SIG-M5 (cell line): ENCODE results near the gene WDR20.
"Not testable (repeated sequence)": the region's sequence is repeated elsewhere in the genome, so short reads cannot be mapped to it uniquely, and the experiment has no call there.

ENCODE experiments used
- DNase-seq: peaks from one replicate; lab custom pipeline; 2025; lab: John Stamatoyannopoulos, UW

Gene WDR20

GRCh38 chr14:102238766-102239165, 99.1 kb downstream of the WDR20 start:
- DNase-seq = no peak

- no peak for DNase-seq
These were observed 99.5 kb downstream of the WDR20 start for GRCh38 chr14:102239231-102239630.

- DNase-seq = not testable (repeated sequence)
These were observed 100.8 kb downstream of the WDR20 start for GRCh38 chr14:102240481-102240880.

- no peak for DNase-seq
These were observed 101.5 kb downstream of the WDR20 start for GRCh38 chr14:102241147-102241546.

- DNase-seq = not testable (repeated sequence)
These were observed 104.1 kb downstream of the WDR20 start for GRCh38 chr14:102243795-102244194.

- no peak for DNase-seq
These were observed 106.4 kb downstream of the WDR20 start for GRCh38 chr14:102246071-102246470.

- DNase-seq = no peak
These were observed 108.4 kb downstream of the WDR20 start for GRCh38 chr14:102248121-102248520.

GRCh38 chr14:102249041-102249440, 109.3 kb downstream of the WDR20 start:
- no peak for DNase-seq

GRCh38 chr14:102249981-102250380, 110.3 kb downstream of the WDR20 start:
- no peak for DNase-seq

- no peak for DNase-seq
These were observed 110.9 kb downstream of the WDR20 start for GRCh38 chr14:102250636-102251035.

- no peak for DNase-seq
These were observed 111.5 kb downstream of the WDR20 start for GRCh38 chr14:102251161-102251560.

GRCh38 chr14:102252834-102253801, 113.4 kb downstream of the WDR20 start:
- no peak for DNase-seq

- DNase-seq = no peak
These were observed 115.9 kb downstream of the WDR20 start for GRCh38 chr14:102255401-102256190.

GRCh38 chr14:102256716-102257115, 117.0 kb downstream of the WDR20 start:
- no peak for DNase-seq

GRCh38 chr14:102258136-102258535, 118.4 kb downstream of the WDR20 start:
- DNase-seq = no peak
